ENCODE results near the gene NFATC2IP. TPM values are rescaled to one million over a fixed set of nuclear protein-coding genes. Genes with fewer than 3 reads are reported as not detected.
A peak's percentile ranks its signal among the peaks of the same experiment; 100 is the strongest.

Gene NFATC2IP
- total and polyA plus RNA-seq, 9 of the 15 experiments (the other 6 are each of a cell fraction or from before 2014, with no cell fraction given), result 15.6 to 106 (median 46.9) TPM

- TF ChIP-seq MNT (conservative IDR thresholded peaks at IDR 0.05) (peak in 1 of 2 experiments; percentile 54; a peak in 2 of 4 replicates), MEF2D (tag; conservative IDR thresholded peaks at IDR 0.05; ENCODE audit: low read depth) (no peak; the same call in 1 of the 2 replicates), ZNF407 (IDR thresholded peaks at IDR 0.05; ENCODE audit: low read depth) (no peak), SLC30A9 (CRISPR knock-in tag; IDR thresholded peaks at IDR 0.05) (no peak), ZFP1 (CRISPR knock-in tag; IDR thresholded peaks at IDR 0.05) (peak; percentile 61; the same call in 1 of the 2 replicates), ZNF79 (CRISPR knock-in tag; IDR thresholded peaks at IDR 0.05; ENCODE audit: low read depth) (no peak), GMEB1 (CRISPR knock-in tag; IDR thresholded peaks at IDR 0.05) (no peak), HDAC6 (IDR thresholded peaks at IDR 0.05; ENCODE audit: low read depth, low read length) (no peak), CHD1 (IDR thresholded peaks at IDR 0.05; ENCODE audit: low read length) (peak; percentile 86), CHD4 (IDR thresholded peaks at IDR 0.05; ENCODE audit: insufficient read depth, insufficient replicate concordance, low read depth, low read length, poor library complexity, severe bottlenecking) (no peak), EP300 (IDR thresholded peaks at IDR 0.05; ENCODE audit: low read length) (peak; percentile 81), TAF1 (IDR thresholded peaks at IDR 0.05; ENCODE audit: control insufficient read depth, extremely low read depth, insufficient read depth, low read length, severe bottlenecking) (peak; percentile 29), ZNF311 (CRISPR knock-in tag; IDR thresholded peaks at IDR 0.05) (no peak), CBFA2T2 (conservative IDR thresholded peaks at IDR 0.05) (peak; percentile 89), BHLHE40 (IDR thresholded peaks at IDR 0.05; ENCODE audit: low read length) (0 out of 2 replicates have a peak, but pooled peaks have one; percentile 41), ARNT (IDR thresholded peaks at IDR 0.05) (peak; percentile 82 to 93)
These were observed 25.1 kb upstream of the NFATC2IP start (continued) for GRCh38 chr16:28925386-28926228.

Measured in K562 (cell line).